ENCODE results near the gene GNAS. TPM values are rescaled to one million over a fixed set of nuclear protein-coding genes. Genes with fewer than 3 reads are reported as not detected.
A peak's percentile ranks its signal among the peaks of the same experiment; 100 is the strongest.

GNAS gene
- total and polyA plus RNA-seq, 4 donors, result 838 to 1,060 (median 907) TPM

- H3K4me3 ChIP-seq (ENCODE audit: low read length in 2 of 2), result no peak overlapping the region
- ATAC-seq (ENCODE audit: low FRiP score), result no peak
- intact Hi-C loops (cut with DNase I), result loop anchor here in 1 of 2 donors (5.0 kb wide), 2 partner anchors 202 to 617 kb away; partner anchors contain the start of gene STX16
- H3K27me3 ChIP-seq (ENCODE audit: control insufficient read depth in 1 of 2, insufficient read depth in 2 of 2, low read length in 1 of 2), result no peaks in the 10 kb centered on the region
- WGBS, 2 donors, result 57% methylated on average over 55 to 63 of the region's 63 CpGs
- no peaks in the 10 kb centered on the region for H3K4me1 ChIP-seq (ENCODE audit: control insufficient read depth in 1 of 2, insufficient read depth in 2 of 2, low read length in 2 of 2)
- DNase-seq, result no peak
- no peaks in the 10 kb centered on the region for H3K36me3 ChIP-seq (ENCODE audit: control insufficient read depth in 1 of 2, insufficient read depth in 2 of 2, low read length in 1 of 2)
- no peak overlapping the region for H3K27ac ChIP-seq (ENCODE audit: low read depth in 1 of 2, low read length in 2 of 2)
- H3K9me3 ChIP-seq (ENCODE audit: control insufficient read depth, low read length), result no peaks in the 10 kb centered on the region
Observed at GRCh38 chr20:58853976-58854637, 1.6 kb downstream of the GNAS start.

- DNase-seq (no peak), ATAC-seq (ENCODE audit: low FRiP score) (no peak)
- Histone ChIP-seq H3K4me1 (ENCODE audit: control insufficient read depth in 1 of 2, insufficient read depth in 2 of 2, low read length in 2 of 2) (no peaks in the 10 kb centered on the region), H3K4me3 (ENCODE audit: low read length in 2 of 2) (no peak overlapping the region), H3K36me3 (ENCODE audit: control insufficient read depth in 1 of 2, insufficient read depth in 2 of 2, low read length in 1 of 2) (no peaks in the 10 kb centered on the region), H3K9me3 (ENCODE audit: control insufficient read depth, low read length) (no peaks in the 10 kb centered on the region), H3K27ac (ENCODE audit: low read depth in 1 of 2, low read length in 2 of 2) (no peak overlapping the region), H3K27me3 (ENCODE audit: control insufficient read depth in 1 of 2, insufficient read depth in 2 of 2, low read length in 1 of 2) (no peaks in the 10 kb centered on the region)
- WGBS, 2 donors, result 51% methylated on average over 67 to 75 of the region's 75 CpGs
- intact Hi-C loops (cut with DNase I), result loop anchor here in 1 of 2 donors (5.0 kb wide), 2 partner anchors 203 to 618 kb away; partner anchors contain the start of gene STX16
Observed at GRCh38 chr20:58854638-58855471, 2.3 kb downstream of the GNAS start.

- Histone ChIP-seq H3K4me3 (ENCODE audit: low read length in 2 of 2) (no peak overlapping the region), H3K36me3 (ENCODE audit: control insufficient read depth in 1 of 2, insufficient read depth in 2 of 2, low read length in 1 of 2) (no peaks in the 10 kb centered on the region), H3K27me3 (ENCODE audit: control insufficient read depth in 1 of 2, insufficient read depth in 2 of 2, low read length in 1 of 2) (no peaks in the 10 kb centered on the region), H3K27ac (ENCODE audit: low read depth in 1 of 2, low read length in 2 of 2) (no peak overlapping the region), H3K4me1 (ENCODE audit: control insufficient read depth in 1 of 2, insufficient read depth in 2 of 2, low read length in 2 of 2) (no peaks in the 10 kb centered on the region), H3K9me3 (ENCODE audit: control insufficient read depth, low read length) (no peaks in the 10 kb centered on the region)
- intact Hi-C loops (cut with DNase I), result no loop called here
- DNase-seq, result no peak
- 53 to 60% methylated on average over 57 of the region's 57 CpGs for WGBS, 2 donors
- no peak for ATAC-seq (ENCODE audit: low FRiP score)
Observed at GRCh38 chr20:58855506-58856389, 3.2 kb downstream of the GNAS start.

DNA sequence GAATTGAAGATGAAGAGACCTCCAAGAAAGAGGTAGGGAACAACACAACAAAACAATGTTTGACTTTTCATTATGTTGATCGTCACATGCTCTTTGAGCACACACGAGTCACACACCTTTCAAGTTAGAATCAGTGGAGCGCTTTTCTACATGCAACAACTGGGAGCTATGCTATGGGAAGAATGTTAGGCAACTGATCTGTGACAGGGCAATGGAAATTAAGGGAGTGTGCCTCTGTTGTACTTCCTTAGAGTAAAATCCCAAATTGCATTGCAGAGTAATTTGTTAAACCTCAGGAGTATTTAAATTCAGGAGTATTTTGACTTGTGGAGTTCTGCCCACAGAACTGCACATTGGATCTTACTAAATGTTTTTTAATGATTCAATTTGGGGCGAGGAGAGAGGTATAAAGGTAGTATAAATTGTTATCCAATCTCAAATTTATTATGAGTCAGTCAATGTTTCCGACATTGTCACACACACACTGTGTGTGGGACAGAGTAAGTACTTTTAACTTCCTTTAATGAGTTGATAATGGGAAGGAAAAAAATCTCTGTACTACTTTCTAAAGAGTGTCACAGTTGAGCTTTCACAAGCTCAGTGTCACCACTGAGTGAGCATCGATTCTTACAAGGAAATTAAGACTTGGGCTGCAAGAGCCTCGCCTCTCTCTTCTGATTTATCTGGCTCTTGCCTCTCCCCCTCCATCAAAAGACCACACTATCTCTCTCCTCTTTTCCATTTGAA, 10.7 kb downstream of the GNAS start:
- intact Hi-C loops (cut with DNase I), result no loop called here
- no peak for ATAC-seq (ENCODE audit: low FRiP score)

DNA sequence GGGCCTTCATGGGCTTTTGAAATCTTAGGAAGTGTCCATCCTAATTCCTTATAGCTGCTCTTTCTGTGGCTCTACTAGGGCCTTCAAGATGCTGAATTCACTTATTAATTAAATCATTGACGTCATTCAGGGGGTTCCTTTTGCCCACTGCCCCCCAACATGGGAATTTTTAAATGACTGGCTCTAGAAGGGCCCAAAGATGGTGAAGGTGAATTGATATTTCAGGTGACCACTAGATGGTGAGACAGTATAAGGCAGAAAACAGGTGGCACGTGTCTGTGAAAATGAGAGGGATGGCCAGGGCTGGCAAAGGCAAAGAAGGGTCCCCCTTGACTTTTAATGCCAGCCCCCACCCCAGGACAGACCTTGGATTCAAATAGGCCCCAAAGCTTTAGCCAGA, 11.8 kb downstream of the GNAS start:
- intact Hi-C loops (cut with DNase I), result no loop called here
- no peaks in the 10 kb centered on the region for H3K27me3 ChIP-seq (ENCODE audit: control insufficient read depth in 1 of 2, insufficient read depth in 2 of 2, low read length in 1 of 2)
- no peak overlapping the region for H3K27ac ChIP-seq (ENCODE audit: low read depth in 1 of 2, low read length in 2 of 2)
- no peak overlapping the region for H3K4me3 ChIP-seq (ENCODE audit: low read length in 2 of 2)
- ATAC-seq (ENCODE audit: low FRiP score) (no peak), DNase-seq (no peak)
- no peaks in the 10 kb centered on the region for H3K4me1 ChIP-seq (ENCODE audit: control insufficient read depth in 1 of 2, insufficient read depth in 2 of 2, low read length in 2 of 2)
- no peaks in the 10 kb centered on the region for H3K36me3 ChIP-seq (ENCODE audit: control insufficient read depth in 1 of 2, insufficient read depth in 2 of 2, low read length in 1 of 2)
- WGBS, 2 donors, result 37 to 47% methylated on average over 2 of the region's 2 CpGs
- H3K9me3 ChIP-seq (ENCODE audit: control insufficient read depth, low read length), result no peaks in the 10 kb centered on the region

More for the DNA sequence above, 10.7 kb downstream of the GNAS start:
- Histone ChIP-seq H3K36me3 (ENCODE audit: control insufficient read depth in 1 of 2, insufficient read depth in 2 of 2, low read length in 1 of 2) (no peaks in the 10 kb centered on the region), H3K27ac (ENCODE audit: low read depth in 1 of 2, low read length in 2 of 2) (no peak overlapping the region), H3K4me3 (ENCODE audit: low read length in 2 of 2) (no peak overlapping the region), H3K4me1 (ENCODE audit: control insufficient read depth in 1 of 2, insufficient read depth in 2 of 2, low read length in 2 of 2) (no peaks in the 10 kb centered on the region), H3K27me3 (ENCODE audit: control insufficient read depth in 1 of 2, insufficient read depth in 2 of 2, low read length in 1 of 2) (no peaks in the 10 kb centered on the region), H3K9me3 (ENCODE audit: control insufficient read depth, low read length) (no peaks in the 10 kb centered on the region)
- 78 to 81% methylated on average over 7 of the region's 7 CpGs for WGBS, 2 donors
- DNase-seq, result no peak

DNA sequence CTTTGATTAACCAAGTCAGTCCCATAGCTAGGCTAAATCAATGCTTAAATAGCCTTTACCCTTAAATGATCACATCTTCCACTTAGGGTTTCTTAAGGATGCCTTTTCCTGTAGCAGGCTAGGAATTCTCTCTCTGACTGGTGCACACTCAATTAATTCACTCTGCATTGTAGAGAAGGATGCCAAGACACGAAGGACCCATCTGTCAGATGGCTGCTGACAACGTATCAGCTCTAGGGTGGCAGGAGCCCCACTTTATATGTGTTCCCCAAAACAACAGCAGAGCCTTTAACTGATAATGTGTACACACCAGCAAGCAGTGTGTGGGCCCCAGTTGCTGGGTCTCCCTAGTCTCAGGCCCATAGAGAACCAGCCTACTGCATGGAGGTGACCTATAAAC, 13.3 kb downstream of the GNAS start:
- 80 to 82% methylated on average over 2 of the region's 2 CpGs for WGBS, 2 donors
- intact Hi-C loops (cut with DNase I), result loop anchor here in 1 of 2 donors (5.0 kb wide), 1 partner anchor 591 kb away; no protein-coding TSS in a partner anchor
- no peaks in the 10 kb centered on the region for H3K9me3 ChIP-seq (ENCODE audit: control insufficient read depth, low read length)
- DNase-seq (no peak), ATAC-seq (ENCODE audit: low FRiP score) (no peak)
- H3K4me3 ChIP-seq (ENCODE audit: low read length in 2 of 2), result no peak overlapping the region
- H3K36me3 ChIP-seq (ENCODE audit: control insufficient read depth in 1 of 2, insufficient read depth in 2 of 2, low read length in 1 of 2), result no peaks in the 10 kb centered on the region
- H3K4me1 ChIP-seq (ENCODE audit: control insufficient read depth in 1 of 2, insufficient read depth in 2 of 2, low read length in 2 of 2), result no peaks in the 10 kb centered on the region
- no peaks in the 10 kb centered on the region for H3K27me3 ChIP-seq (ENCODE audit: control insufficient read depth in 1 of 2, insufficient read depth in 2 of 2, low read length in 1 of 2)
- no peak overlapping the region for H3K27ac ChIP-seq (ENCODE audit: low read depth in 1 of 2, low read length in 2 of 2)

GRCh38 chr20:58867211-58867610, 14.7 kb downstream of the GNAS start:
- intact Hi-C loops (cut with DNase I), result loop anchor here in 1 of 2 donors (5.0 kb wide), 1 partner anchor 590 kb away; no protein-coding TSS in a partner anchor
- Histone ChIP-seq H3K4me1 (ENCODE audit: control insufficient read depth in 1 of 2, insufficient read depth in 2 of 2, low read length in 2 of 2) (no peaks in the 10 kb centered on the region), H3K36me3 (ENCODE audit: control insufficient read depth in 1 of 2, insufficient read depth in 2 of 2, low read length in 1 of 2) (no peaks in the 10 kb centered on the region), H3K27me3 (ENCODE audit: control insufficient read depth in 1 of 2, insufficient read depth in 2 of 2, low read length in 1 of 2) (no peaks in the 10 kb centered on the region), H3K4me3 (ENCODE audit: low read length in 2 of 2) (no peak overlapping the region), H3K9me3 (ENCODE audit: control insufficient read depth, low read length) (no peaks in the 10 kb centered on the region), H3K27ac (ENCODE audit: low read depth in 1 of 2, low read length in 2 of 2) (no peak overlapping the region)
- ATAC-seq (ENCODE audit: low FRiP score) (peak; percentile 68), DNase-seq (no peak)
- 37 to 44% methylated on average over 5 of the region's 5 CpGs for WGBS, 2 donors

GRCh38 chr20:58868795-58869194, 16.3 kb downstream of the GNAS start:
- no peaks in the 10 kb centered on the region for H3K36me3 ChIP-seq (ENCODE audit: control insufficient read depth in 1 of 2, insufficient read depth in 2 of 2, low read length in 1 of 2)
- ATAC-seq (ENCODE audit: low FRiP score) (no peak), DNase-seq (no peak)
- H3K4me3 ChIP-seq (ENCODE audit: low read length in 2 of 2), result no peak overlapping the region
- intact Hi-C loops (cut with DNase I), result loop anchor here (2.0 to 5.0 kb wide), 2 partner anchors 586 to 589 kb away; no protein-coding TSS in a partner anchor
- 34 to 46% methylated on average over 14 of the region's 14 CpGs for WGBS, 2 donors
- no peaks in the 10 kb centered on the region for H3K4me1 ChIP-seq (ENCODE audit: control insufficient read depth in 1 of 2, insufficient read depth in 2 of 2, low read length in 2 of 2)
- no peaks in the 10 kb centered on the region for H3K27me3 ChIP-seq (ENCODE audit: control insufficient read depth in 1 of 2, insufficient read depth in 2 of 2, low read length in 1 of 2)
- no peaks in the 10 kb centered on the region for H3K9me3 ChIP-seq (ENCODE audit: control insufficient read depth, low read length)
- H3K27ac ChIP-seq (ENCODE audit: low read depth in 1 of 2, low read length in 2 of 2), result no peak overlapping the region
